OCI-LY3 (cell line): ENCODE measurements around the gene PLPPR2.

ENCODE experiments used
- H2AFZ ChIP-seq: fragments of 200-600, 300-600 bp; shearing (Covaris generic); 2 replicates; pipeline ENCODE4 v1.6.0; 2014; ENCODE audit warnings: antibody characterized with exemption, low read depth, low read length
- H3K27ac ChIP-seq: fragments of 200-600, 300-600 bp; sonication (generic); 2 replicates; pipeline ENCODE4 v1.5.1; 2014; ENCODE audit warnings: mild to moderate bottlenecking, low read length, moderate library complexity, mixed read lengths
- H3K27me3 ChIP-seq: fragments of 200-600, 300-600 bp; sonication (generic); 2 replicates; pipeline ENCODE4 v1.6.1; 2014; ENCODE audit warnings: low read depth, low read length, mixed read lengths
- H3K36me3 ChIP-seq: fragments of 200-600, 300-600 bp; sonication (generic); replicated peaks from 2 replicates; pipeline ENCODE3; 2014; ENCODE audit warnings: low read depth, low read length, mixed read lengths
- H3K4me1 ChIP-seq: fragments of 300-600, 200-600 bp; sonication (generic); 2 replicates; pipeline ENCODE4 v1.6.1; 2014; ENCODE audit warnings: low read length, mixed read lengths
- H3K4me2 ChIP-seq: fragments of 200-600, 300-600 bp; sonication (generic); 2 replicates; pipeline ENCODE4 v1.6.1; 2014; ENCODE audit warnings: low read length, mixed read lengths
- H3K4me3 ChIP-seq: fragments of 300-600, 200-600 bp; sonication (generic); 2 replicates; pipeline ENCODE4 v1.5.1; 2014; ENCODE audit warnings: antibody characterized with exemption, mild to moderate bottlenecking, low read length, moderate library complexity
- H3K79me2 ChIP-seq: fragments of 300-600, 200-600 bp; shearing (Covaris generic); 2 replicates; pipeline ENCODE4 v1.6.1; 2014; ENCODE audit warnings: mild to moderate bottlenecking, low read length, mixed read lengths
- H3K9ac ChIP-seq: fragments of 300-600, 200-600 bp; shearing (Covaris generic); 2 replicates; pipeline ENCODE4 v1.6.0; 2014; ENCODE audit warnings: mild to moderate bottlenecking, low read length, moderate library complexity
- H3K9me3 ChIP-seq: fragments of 200-600, 300-600 bp; shearing (Covaris generic); 2 replicates; pipeline ENCODE4 v1.6.1; 2014; ENCODE audit warnings: low read length, mixed read lengths; ENCODE audit not compliant: insufficient read depth
- H4K20me1 ChIP-seq: fragments of 200-600, 300-600 bp; sonication (generic); 2 replicates; pipeline ENCODE4 v1.6.1; 2016; ENCODE audit warnings: low read length, mixed read lengths; ENCODE audit not compliant: insufficient read depth
- EZH2phosphoT487 ChIP-seq: fragments of 200-600 bp; shearing (Covaris generic); IDR thresholded peaks from 2 replicates; pipeline ENCODE4 v1.6.1; 2018; ENCODE audit warnings: antibody characterized with exemption, mixed run types, low read depth
- TF ChIP-seq, protein P1 (sequence below): fragments of 200-600, 300-600 bp; sonication (generic); IDR thresholded peaks from 2 replicates; pipeline ENCODE4 v1.5.1; 2014; ENCODE audit warnings: antibody characterized with exemption, low read length, low read depth

The PLPPR2 gene

GRCh38 chr19:11390933-11391680 is 35.9 kb downstream of the PLPPR2 start:
- H3K27ac ChIP-seq, result no peak overlapping the region
- H2AFZ ChIP-seq, result no peak overlapping the region
- H3K4me2 ChIP-seq, result no peak overlapping the region
- no peaks in the 10 kb centered on the region for H4K20me1 ChIP-seq
- H3K36me3 ChIP-seq, result no peaks in the 10 kb centered on the region
- no peak overlapping the region for H3K4me3 ChIP-seq
- TF ChIP-seq, protein P1, sequence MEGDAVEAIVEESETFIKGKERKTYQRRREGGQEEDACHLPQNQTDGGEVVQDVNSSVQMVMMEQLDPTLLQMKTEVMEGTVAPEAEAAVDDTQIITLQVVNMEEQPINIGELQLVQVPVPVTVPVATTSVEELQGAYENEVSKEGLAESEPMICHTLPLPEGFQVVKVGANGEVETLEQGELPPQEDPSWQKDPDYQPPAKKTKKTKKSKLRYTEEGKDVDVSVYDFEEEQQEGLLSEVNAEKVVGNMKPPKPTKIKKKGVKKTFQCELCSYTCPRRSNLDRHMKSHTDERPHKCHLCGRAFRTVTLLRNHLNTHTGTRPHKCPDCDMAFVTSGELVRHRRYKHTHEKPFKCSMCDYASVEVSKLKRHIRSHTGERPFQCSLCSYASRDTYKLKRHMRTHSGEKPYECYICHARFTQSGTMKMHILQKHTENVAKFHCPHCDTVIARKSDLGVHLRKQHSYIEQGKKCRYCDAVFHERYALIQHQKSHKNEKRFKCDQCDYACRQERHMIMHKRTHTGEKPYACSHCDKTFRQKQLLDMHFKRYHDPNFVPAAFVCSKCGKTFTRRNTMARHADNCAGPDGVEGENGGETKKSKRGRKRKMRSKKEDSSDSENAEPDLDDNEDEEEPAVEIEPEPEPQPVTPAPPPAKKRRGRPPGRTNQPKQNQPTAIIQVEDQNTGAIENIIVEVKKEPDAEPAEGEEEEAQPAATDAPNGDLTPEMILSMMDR, result no peak
- no peak for TF ChIP-seq EZH2phosphoT487
- no peaks in the 10 kb centered on the region for H3K4me1 ChIP-seq
- no peaks in the 10 kb centered on the region for H3K79me2 ChIP-seq
- no peak overlapping the region for H3K9ac ChIP-seq
- no peaks in the 10 kb centered on the region; the same call in 1 of the 2 replicates for H3K27me3 ChIP-seq
- no peaks in the 10 kb centered on the region for H3K9me3 ChIP-seq

DNA sequence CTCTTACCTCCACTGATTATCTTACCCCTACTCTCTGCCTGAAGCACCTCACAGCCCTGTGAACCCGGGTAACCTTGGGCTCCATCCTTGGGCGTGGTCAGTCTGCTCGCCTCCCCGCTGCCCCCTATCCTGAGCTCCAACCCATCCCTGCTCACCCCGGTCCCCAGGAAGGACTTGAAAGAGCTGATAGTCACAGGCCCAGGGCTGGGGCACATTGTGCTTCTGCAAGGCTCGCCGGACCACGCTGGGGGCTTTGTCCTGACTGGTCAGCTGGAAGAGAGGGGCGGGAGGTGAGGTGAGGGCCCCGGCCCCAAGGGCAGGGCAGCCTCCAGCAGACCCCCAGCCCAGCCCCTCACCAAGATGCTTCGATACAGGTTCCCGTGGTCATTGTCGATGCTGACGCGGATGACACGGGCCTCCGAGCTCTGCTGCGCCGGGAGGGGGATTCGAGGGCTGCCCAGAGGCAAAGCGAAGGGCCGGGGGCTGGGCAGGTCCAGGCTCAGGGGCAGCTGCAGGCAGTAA is 41.9 kb downstream of the PLPPR2 start:
- no peaks in the 10 kb centered on the region for H3K36me3 ChIP-seq

DNA sequence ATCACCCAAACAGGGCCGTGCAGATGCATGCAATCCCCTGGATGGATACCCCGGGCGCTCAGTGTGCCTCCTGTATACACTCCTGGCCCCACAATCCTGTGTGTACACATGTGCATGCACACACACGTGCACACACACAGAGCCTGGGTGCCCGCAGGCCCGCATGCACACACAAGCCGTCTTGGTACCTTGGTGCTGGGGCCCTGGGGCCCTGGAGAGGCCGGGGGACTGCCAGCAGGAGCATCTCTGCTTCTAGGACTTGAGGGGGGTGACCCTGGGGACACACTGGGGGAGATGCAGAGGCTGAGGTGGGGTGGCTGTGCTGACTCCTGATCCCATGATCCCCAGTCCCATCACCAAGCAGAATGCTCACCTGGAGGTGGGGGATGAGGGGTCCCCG is 44.4 kb downstream of the PLPPR2 start:
- Histone ChIP-seq H3K27ac (no peak overlapping the region), H2AFZ (no peak overlapping the region)

More for the DNA sequence above, 41.9 kb downstream of the PLPPR2 start:
- no peak for TF ChIP-seq EZH2phosphoT487
- TF ChIP-seq, protein P1, result no peak
- no peak overlapping the region for H3K9ac ChIP-seq
- no peaks in the 10 kb centered on the region for H3K27me3 ChIP-seq
- no peaks in the 10 kb centered on the region for H3K79me2 ChIP-seq
- no peaks in the 10 kb centered on the region for H3K9me3 ChIP-seq
- no peak overlapping the region for H3K27ac ChIP-seq
- H3K4me3 ChIP-seq, result no peak overlapping the region
- no peaks in the 10 kb centered on the region for H3K4me1 ChIP-seq
- H3K4me2 ChIP-seq, result no peak overlapping the region
- H4K20me1 ChIP-seq, result no peaks in the 10 kb centered on the region
- no peak overlapping the region for H2AFZ ChIP-seq

DNA sequence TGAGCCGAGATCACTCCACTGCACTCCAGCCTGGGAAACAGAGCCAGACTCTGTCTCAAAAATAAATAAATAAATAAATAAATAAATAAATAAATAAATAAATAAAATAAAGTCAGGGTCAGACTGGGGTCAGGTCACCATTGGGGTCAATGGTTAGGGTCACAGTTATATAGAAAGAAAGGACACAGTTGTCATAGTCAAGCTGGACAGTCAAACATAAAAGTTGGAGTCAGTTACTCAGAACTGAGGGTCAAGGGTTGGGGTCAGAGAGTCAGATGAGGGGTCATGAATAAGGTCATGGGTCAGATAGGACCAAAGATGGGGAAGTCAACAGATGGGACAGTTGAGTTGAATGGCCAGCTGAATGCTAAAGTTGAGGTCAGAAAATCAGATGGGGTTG is 45.6 kb downstream of the PLPPR2 start:
- no peak overlapping the region for H3K9ac ChIP-seq
- H3K27ac ChIP-seq, result no peak overlapping the region
- TF ChIP-seq, protein P1, result no peak
- TF ChIP-seq EZH2phosphoT487, result no peak
- H3K4me3 ChIP-seq, result no peak overlapping the region
- no peaks in the 10 kb centered on the region for H3K9me3 ChIP-seq
- H3K79me2 ChIP-seq, result no peaks in the 10 kb centered on the region
- no peak overlapping the region for H2AFZ ChIP-seq
- H3K4me1 ChIP-seq, result no peaks in the 10 kb centered on the region
- no peaks in the 10 kb centered on the region for H3K36me3 ChIP-seq
- no peaks in the 10 kb centered on the region for H3K27me3 ChIP-seq
- H4K20me1 ChIP-seq, result no peaks in the 10 kb centered on the region
- no peak overlapping the region for H3K4me2 ChIP-seq

More for the DNA sequence above, 44.4 kb downstream of the PLPPR2 start:
- Histone ChIP-seq H3K4me3 (no peak overlapping the region), H4K20me1 (no peaks in the 10 kb centered on the region), H3K27me3 (no peaks in the 10 kb centered on the region), H3K9me3 (no peaks in the 10 kb centered on the region), H3K36me3 (no peaks in the 10 kb centered on the region), H3K4me1 (no peaks in the 10 kb centered on the region), H3K79me2 (no peaks in the 10 kb centered on the region), H3K4me2 (no peak overlapping the region), H3K9ac (no peak overlapping the region)
- TF ChIP-seq, protein P1, result no peak
- TF ChIP-seq EZH2phosphoT487, result no peak
